Measurements from ENCODE around the gene TIMP3. TPM values are rescaled to one million over a fixed set of nuclear protein-coding genes. Genes with fewer than 3 reads are reported as not detected.

Gene TIMP3
- total RNA-seq, 3 donors from 2014 or later: 269 to 1,246 (median 290) TPM

GRCh38 chr22:32791056-32791455 is 10.4 kb upstream of the TIMP3 start:
- H3K4me3 ChIP-seq: no peak overlapping the region
- H3K4me1 ChIP-seq: peaks cover 0 to 7% of the 10 kb centered on the region in 2 donors
- H3K27ac ChIP-seq: no peak overlapping the region
- intact Hi-C loops (cut with DNase I; ENCODE audit: low total_unique reads): loop anchor here (10.0 kb wide), 1 partner anchor 256 kb away; no protein-coding TSS in a partner anchor
- no peaks in the 10 kb centered on the region for H3K27me3 ChIP-seq
- no peaks in the 10 kb centered on the region for H3K9me3 ChIP-seq
- no peak for DNase-seq (ENCODE audit: low spot score in 2 of 2)
- no peaks in the 10 kb centered on the region for H3K36me3 ChIP-seq
- TF ChIP-seq POLR2A (IDR thresholded peaks at IDR 0.05) (no peak), CTCF (IDR thresholded peaks at IDR 0.05) (no peak), POLR2AphosphoS5 (IDR thresholded peaks at IDR 0.05) (no peak)

DNA sequence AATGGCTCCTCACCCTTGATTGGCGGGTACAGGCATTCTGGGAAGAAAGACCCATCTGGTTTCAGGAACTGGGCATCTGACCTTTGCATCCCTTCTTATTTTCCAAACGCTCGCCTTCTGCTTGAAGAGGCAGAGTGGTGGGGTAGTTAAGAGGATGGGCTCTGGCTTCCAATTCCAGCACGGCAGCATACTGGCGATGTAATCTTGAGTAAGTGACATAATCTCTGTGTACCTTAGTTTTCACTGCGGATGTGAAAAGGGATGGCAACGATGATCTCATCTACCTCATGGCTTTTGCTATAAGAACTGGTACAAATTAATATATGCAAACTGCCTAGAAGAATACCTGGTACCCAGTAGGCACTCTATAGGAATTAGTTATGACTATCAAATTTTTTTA is 10.0 kb upstream of the TIMP3 start:
- intact Hi-C loops (cut with DNase I; ENCODE audit: low total_unique reads): loop anchor here (10.0 kb wide), 1 partner anchor 257 kb away; no protein-coding TSS in a partner anchor
- Histone ChIP-seq H3K4me1 (peaks cover 0 to 7% of the 10 kb centered on the region in 2 donors), H3K27ac (no peak overlapping the region), H3K36me3 (no peaks in the 10 kb centered on the region), H3K9me3 (no peaks in the 10 kb centered on the region), H3K27me3 (no peaks in the 10 kb centered on the region), H3K4me3 (no peak overlapping the region)
- no peak for TF ChIP-seq CTCF (IDR thresholded peaks at IDR 0.05)
- DNase-seq (ENCODE audit: low spot score in 2 of 2): no peak

DNA sequence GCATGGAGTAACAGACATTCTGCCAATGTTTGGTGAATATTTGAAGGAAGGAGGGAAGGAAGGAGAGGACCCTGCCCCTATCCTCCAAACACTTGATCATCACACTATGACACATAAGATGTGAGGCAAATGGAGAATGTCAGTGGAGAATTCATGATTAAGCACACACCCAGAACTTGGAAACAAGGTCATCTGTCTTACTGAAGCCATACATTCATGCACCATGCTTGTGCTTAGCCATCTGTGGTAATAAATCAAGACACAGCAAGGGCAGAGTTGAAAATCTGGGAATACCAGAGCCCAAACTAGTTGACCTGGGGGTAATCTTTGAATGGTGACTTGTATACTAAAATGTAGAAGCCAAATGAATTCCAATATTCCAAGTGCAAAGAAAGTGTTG is 7.9 kb upstream of the TIMP3 start:
- Histone ChIP-seq H3K36me3 (no peaks in the 10 kb centered on the region), H3K27ac (no peak overlapping the region), H3K27me3 (no peaks in the 10 kb centered on the region), H3K4me1 (peaks cover 0 to 7% of the 10 kb centered on the region in 2 donors), H3K9me3 (no peaks in the 10 kb centered on the region), H3K4me3 (no peak overlapping the region)
- DNase-seq (ENCODE audit: low spot score in 2 of 2): no peak
- no peak for TF ChIP-seq POLR2A (IDR thresholded peaks at IDR 0.05)
- TF ChIP-seq POLR2AphosphoS5 (IDR thresholded peaks at IDR 0.05): no peak
- no peak for TF ChIP-seq CTCF (IDR thresholded peaks at IDR 0.05)
- intact Hi-C loops (cut with DNase I; ENCODE audit: low total_unique reads): loop anchor here (10.0 kb wide), 1 partner anchor 259 kb away; no protein-coding TSS in a partner anchor

DNA sequence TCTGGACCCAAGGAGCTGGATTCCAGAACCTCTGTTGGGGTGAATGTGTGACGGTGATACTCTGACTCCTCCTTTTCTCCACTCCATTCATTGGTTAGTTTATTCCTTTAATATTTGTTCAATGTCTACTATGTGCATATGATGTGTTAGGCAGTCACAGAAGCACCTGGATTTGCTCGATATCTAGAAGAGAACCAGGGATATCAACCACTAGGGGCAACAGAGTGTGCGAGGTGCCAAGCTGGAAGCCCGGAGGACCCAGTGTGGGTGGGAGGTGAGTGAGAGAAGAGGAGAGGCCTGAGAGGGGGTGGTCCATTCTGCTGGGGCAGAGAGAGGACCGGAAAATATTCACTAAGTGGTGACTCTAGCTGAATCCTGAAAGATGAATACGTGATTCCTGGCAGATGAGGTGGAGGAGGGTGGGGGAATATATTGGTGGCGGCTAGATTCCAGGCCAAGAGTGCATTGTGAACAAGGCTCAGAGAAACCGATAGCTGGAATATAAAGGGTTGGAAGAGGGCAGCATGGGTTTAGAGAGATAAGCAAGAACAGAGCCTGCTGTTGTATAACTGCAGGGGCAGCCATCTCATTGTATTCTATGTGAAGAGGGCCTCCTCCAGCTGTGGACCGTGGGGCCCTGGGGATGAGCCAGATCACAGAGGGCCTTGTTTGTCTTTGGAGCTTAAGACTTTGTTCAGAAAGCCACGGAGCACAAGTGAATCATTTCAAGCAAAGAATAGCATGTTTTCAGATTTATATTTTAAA is 6.9 kb upstream of the TIMP3 start:
- no peak for DNase-seq (ENCODE audit: low spot score in 2 of 2)
- peaks cover 0 to under 1% of the 10 kb centered on the region in 2 donors for H3K4me1 ChIP-seq
- H3K4me3 ChIP-seq: no peak overlapping the region
- no peaks in the 10 kb centered on the region for H3K36me3 ChIP-seq
- no peak overlapping the region for H3K27ac ChIP-seq
- no peaks in the 10 kb centered on the region for H3K27me3 ChIP-seq
- no peaks in the 10 kb centered on the region for H3K9me3 ChIP-seq
- intact Hi-C loops (cut with DNase I; ENCODE audit: low total_unique reads): loop anchor here (10.0 kb wide), 1 partner anchor 260 kb away; no protein-coding TSS in a partner anchor
- TF ChIP-seq POLR2A (IDR thresholded peaks at IDR 0.05): no peak
- no peak for TF ChIP-seq CTCF (IDR thresholded peaks at IDR 0.05)
- no peak for TF ChIP-seq POLR2AphosphoS5 (IDR thresholded peaks at IDR 0.05)

DNA sequence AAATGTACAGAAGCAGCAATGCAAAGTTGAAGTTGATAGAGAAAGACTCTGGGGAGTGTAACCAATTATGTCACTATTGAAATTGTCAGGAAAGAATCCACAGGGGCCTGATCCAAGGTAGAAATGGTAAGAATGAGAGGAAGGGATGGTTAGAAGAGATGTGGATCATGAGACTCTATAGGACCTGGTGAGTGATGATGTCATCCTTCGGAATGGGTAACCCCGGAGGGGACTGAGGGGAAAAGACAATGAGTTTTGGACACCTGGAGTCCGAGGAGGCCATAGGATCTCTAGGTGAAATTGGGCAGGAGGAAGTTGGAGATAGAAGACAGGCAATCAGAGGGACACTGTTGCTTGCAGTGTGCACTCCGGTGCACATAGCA is 6.3 kb upstream of the TIMP3 start:
- Histone ChIP-seq H3K36me3 (no peaks in the 10 kb centered on the region), H3K27me3 (no peaks in the 10 kb centered on the region), H3K4me1 (no peaks in the 10 kb centered on the region), H3K27ac (no peak overlapping the region), H3K4me3 (no peak overlapping the region), H3K9me3 (no peaks in the 10 kb centered on the region)
- DNase-seq (ENCODE audit: low spot score in 2 of 2): no peak
- no peak for TF ChIP-seq CTCF (IDR thresholded peaks at IDR 0.05)
- TF ChIP-seq POLR2AphosphoS5 (IDR thresholded peaks at IDR 0.05): no peak
- no peak for TF ChIP-seq POLR2A (IDR thresholded peaks at IDR 0.05)
- intact Hi-C loops (cut with DNase I; ENCODE audit: low total_unique reads): loop anchor here (10.0 kb wide), 1 partner anchor 260 kb away; no protein-coding TSS in a partner anchor

Measured in breast epithelium (tissue), 4 donors.